Stomach (tissue), 4 donors: ENCODE results near the gene MTMR12.

Experiments used
- CTCF ChIP-seq, 7 experiments: fragments of 450-650 bp in 4 of 7; fragments of 200-600 bp in 3 of 7; sonication (generic) in 3 of 7; IDR thresholded peaks; one replicate each; pipeline ENCODE4 v1.5.1; 2016 to 2019; ENCODE audit warnings: antibody characterized with exemption in 7 of 7, control low read depth in 2 of 7, mild to moderate bottlenecking in 1 of 7
- POLR2A ChIP-seq, 4 donors: fragments of 450-650 bp; IDR thresholded peaks; one replicate each; pipeline ENCODE4 v1.6.1; 2016; ENCODE audit warnings: antibody characterized with exemption in 4 of 4, control low read depth in 2 of 4, mild to moderate bottlenecking in 1 of 4, moderate library complexity in 1 of 4
- POLR2AphosphoS5 ChIP-seq, 3 donors: sonication (generic); formaldehyde crosslinking; IDR thresholded peaks; one replicate each; pipeline ENCODE4 v1.6.1; 2016; ENCODE audit warnings: antibody characterized with exemption in 3 of 3

GRCh38 chr5:32339198-32339597, 26.5 kb upstream of the MTMR12 start:
- TF ChIP-seq CTCF (IDR thresholded peaks at IDR 0.05), result no peak
- no peak for TF ChIP-seq POLR2AphosphoS5 (IDR thresholded peaks at IDR 0.05)
- TF ChIP-seq POLR2A (IDR thresholded peaks at IDR 0.05), result no peak
